Tibial artery (tissue), 4 donors: ENCODE measurements around the gene FBXO46.
"Not testable (repeated sequence)": the region's sequence is repeated elsewhere in the genome, so short reads cannot be mapped to it uniquely, and the experiment has no call there.

ENCODE experiments used
- DNase-seq, 2 donors: peaks; one replicate each; pipeline ENCODE4 v3.0.0-alpha.2; 2019
- H3K27ac ChIP-seq, 2 donors: fragments of 200-600 bp; sonication (generic) in 1 of 2; 1 replicate in 1 of 2; 2 replicates in 1 of 2; pipeline ENCODE4 v1.5.1; 2018 to 2019; ENCODE audit warnings: mild to moderate bottlenecking in 1 of 2
- H3K27me3 ChIP-seq, 2 donors: fragments of 200-600 bp; sonication (generic) in 1 of 2; one replicate each; pipeline versions ENCODE4 v1.5.1 to v1.6.0; 2016 to 2019
- H3K36me3 ChIP-seq, 3 donors: fragments of 200-600 bp; sonication (generic) in 2 of 3; one replicate each; pipeline ENCODE4 v1.5.1; 2016 to 2019; ENCODE audit warnings: mild to moderate bottlenecking in 2 of 3
- H3K4me1 ChIP-seq, 4 donors: fragments of 200-600 bp; sonication (generic) in 2 of 4; 1 replicate in 3 of 4; 2 replicates in 1 of 4; pipeline ENCODE4 v1.5.1; 2016 to 2019
- H3K4me3 ChIP-seq, 2 donors: fragments of 200-600 bp; sonication (generic) in 1 of 2; 1 replicate in 1 of 2; 2 replicates in 1 of 2; pipeline ENCODE4 v1.5.1; 2018 to 2019; ENCODE audit warnings: mild to moderate bottlenecking in 2 of 2
- H3K9me3 ChIP-seq, 3 donors: fragments of 200-600 bp; sonication (generic) in 1 of 3; one replicate each; pipeline ENCODE4 v1.5.1; 2016 to 2019
- CTCF ChIP-seq, 2 experiments: fragments of 200-600 bp in 1 of 2; fragments of 450-650 bp in 1 of 2; IDR thresholded peaks; one replicate each; pipeline ENCODE4 v1.5.1; 2017 to 2019; ENCODE audit warnings: antibody characterized with exemption in 2 of 2, mild to moderate bottlenecking in 1 of 2, moderate library complexity in 1 of 2
- intact Hi-C: fragments of 100-400 bp; cut with DNase I; formaldehyde crosslinking; loops from one replicate; pipeline ENCODE4 v1.15.0; 2023; ENCODE audit warnings: low total_unique reads

Gene FBXO46

DNA sequence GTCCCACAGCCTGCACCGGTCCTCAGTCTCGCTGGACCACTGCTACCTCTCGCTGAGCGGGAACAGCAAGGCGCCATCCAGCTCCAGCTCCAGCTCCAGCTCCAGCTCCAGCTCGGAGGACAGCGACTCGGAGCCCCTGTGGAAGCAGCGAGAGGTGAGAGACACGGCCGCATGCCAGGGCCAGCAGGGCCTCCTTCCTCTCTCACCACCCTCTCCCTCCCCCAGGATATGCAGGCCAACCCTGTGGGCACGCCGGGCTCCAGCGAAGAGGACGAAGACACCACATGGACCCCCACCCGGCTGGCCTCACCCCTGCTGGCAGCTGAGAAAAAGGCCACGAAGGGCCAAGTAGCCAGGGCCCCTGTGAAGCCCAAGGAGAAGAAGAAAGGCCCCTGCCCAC lies 31.0 kb upstream of the FBXO46 start:
- Histone ChIP-seq H3K4me3 (no peak overlapping the region), H3K4me1 (peaks cover 0 to 33% (median 32%) of the 10 kb centered on the region in 4 donors), H3K27me3 (no peaks in the 10 kb centered on the region), H3K36me3 (peaks cover 0 to 15% (median 0%) of the 10 kb centered on the region in 3 donors), H3K9me3 (no peaks in the 10 kb centered on the region), H3K27ac (no peak overlapping the region)
- DNase-seq = no peak
- intact Hi-C loops = loop anchor here (10.0 kb wide), 1 partner anchor 47 kb away; no protein-coding TSS in a partner anchor
- TF ChIP-seq CTCF (IDR thresholded peaks at IDR 0.05) = no peak

DNA sequence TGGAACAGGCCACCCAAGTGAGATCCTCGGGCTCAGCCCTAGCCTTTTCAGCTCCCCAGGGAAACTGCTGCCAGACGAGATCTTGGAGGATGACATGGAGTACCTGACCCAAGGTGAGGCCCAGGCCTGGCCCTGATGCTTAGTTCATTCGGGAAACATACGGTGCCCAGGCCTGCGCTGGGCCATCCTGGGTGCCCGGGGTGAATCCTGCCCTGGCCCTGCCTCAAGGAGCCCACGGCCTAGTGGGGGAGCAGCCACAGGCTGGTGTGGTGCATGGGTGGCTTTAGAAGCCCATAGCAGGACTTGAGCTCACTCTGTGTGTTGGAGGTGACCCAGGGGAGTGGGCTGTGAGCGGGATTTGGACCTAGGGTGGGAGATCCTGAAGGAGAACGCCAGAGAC lies 28.2 kb upstream of the FBXO46 start:
- H3K36me3 ChIP-seq = no peaks in the 10 kb centered on the region
- H3K4me1 ChIP-seq = peaks cover 0 to 5% (median 5%) of the 10 kb centered on the region in 4 donors
- H3K27ac ChIP-seq = no peak overlapping the region
- H3K4me3 ChIP-seq = no peak overlapping the region
- no peak for TF ChIP-seq CTCF (IDR thresholded peaks at IDR 0.05)
- DNase-seq = no peak
- peaks cover 0 to 7% of the 10 kb centered on the region in 2 donors for H3K27me3 ChIP-seq
- no peaks in the 10 kb centered on the region for H3K9me3 ChIP-seq
- intact Hi-C loops = no loop called here

DNA sequence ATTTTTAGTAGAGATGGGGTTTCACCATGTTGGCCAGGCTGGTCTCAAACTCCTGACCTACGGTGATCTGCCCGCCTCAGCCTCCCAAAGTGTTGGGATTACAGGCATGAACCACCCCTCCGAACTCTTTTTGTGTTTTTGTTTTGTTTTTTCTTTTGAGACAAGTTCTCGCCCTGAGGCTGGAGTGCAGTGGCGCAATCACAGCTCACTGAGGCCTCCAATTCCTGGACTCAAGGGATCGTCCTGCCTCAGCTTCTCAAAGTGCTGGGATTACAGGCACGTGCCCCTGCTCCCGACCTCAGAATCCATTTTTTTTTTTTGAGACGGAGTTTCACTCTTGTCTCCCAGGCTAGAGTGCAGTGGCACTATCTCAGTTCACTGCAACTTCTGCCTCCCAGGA lies 27.0 kb upstream of the FBXO46 start:
- no peaks in the 10 kb centered on the region for H3K36me3 ChIP-seq
- no peak overlapping the region for H3K27ac ChIP-seq
- no peak for DNase-seq
- TF ChIP-seq CTCF (IDR thresholded peaks at IDR 0.05) = no peak
- no peaks in the 10 kb centered on the region for H3K9me3 ChIP-seq
- peaks cover 0 to 7% of the 10 kb centered on the region in 2 donors for H3K27me3 ChIP-seq
- H3K4me3 ChIP-seq = no peak overlapping the region
- H3K4me1 ChIP-seq = no peaks in the 10 kb centered on the region
- intact Hi-C loops = no loop called here

GRCh38 chr19:45754323-45754722 lies 23.6 kb upstream of the FBXO46 start:
- DNase-seq = no peak
- intact Hi-C loops = no loop called here

DNA sequence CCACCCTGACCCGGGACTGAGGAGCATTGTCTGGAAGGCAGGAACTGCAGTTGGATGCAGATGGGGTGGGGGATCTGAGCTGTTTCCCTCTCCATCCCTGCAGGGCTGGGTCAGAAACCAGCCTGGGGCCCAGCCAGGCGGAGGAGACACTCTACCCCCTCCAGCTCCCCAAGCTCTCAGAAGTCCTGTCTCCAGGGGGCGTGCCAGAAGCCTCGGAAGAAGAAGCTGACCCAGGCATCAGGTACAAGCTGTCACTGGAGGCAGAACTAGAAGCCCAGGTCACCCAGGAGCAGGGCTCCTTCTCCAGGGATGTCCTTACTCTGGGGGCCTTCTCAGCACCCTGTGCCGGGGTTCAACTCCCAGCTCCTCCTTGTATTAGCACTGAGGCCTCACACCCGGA lies 22.9 kb upstream of the FBXO46 start:
- intact Hi-C loops = no loop called here
- TF ChIP-seq CTCF (IDR thresholded peaks at IDR 0.05) = no peak
- Histone ChIP-seq H3K4me3 (no peak overlapping the region), H3K36me3 (no peaks in the 10 kb centered on the region), H3K9me3 (no peaks in the 10 kb centered on the region), H3K4me1 (no peaks in the 10 kb centered on the region), H3K27me3 (peaks cover 0 to 12% of the 10 kb centered on the region in 2 donors), H3K27ac (no peak overlapping the region)
- no peak for DNase-seq

More at GRCh38 chr19:45754323-45754722, 23.6 kb upstream of the FBXO46 start:
- Histone ChIP-seq H3K4me1 (no peaks in the 10 kb centered on the region), H3K36me3 (no peaks in the 10 kb centered on the region), H3K9me3 (no peaks in the 10 kb centered on the region), H3K4me3 (no peak overlapping the region), H3K27me3 (peaks cover 0 to 7% of the 10 kb centered on the region in 2 donors), H3K27ac (no peak overlapping the region)
- no peak for TF ChIP-seq CTCF (IDR thresholded peaks at IDR 0.05)

GRCh38 chr19:45752639-45753038 lies 21.9 kb upstream of the FBXO46 start:
- H3K4me1 ChIP-seq = no peaks in the 10 kb centered on the region
- no peak overlapping the region for H3K4me3 ChIP-seq
- no peak overlapping the region for H3K27ac ChIP-seq
- no peak for DNase-seq
- no peaks in the 10 kb centered on the region for H3K9me3 ChIP-seq
- no peak for TF ChIP-seq CTCF (IDR thresholded peaks at IDR 0.05)
- H3K36me3 ChIP-seq = no peaks in the 10 kb centered on the region
- peaks cover 0 to 12% of the 10 kb centered on the region in 2 donors for H3K27me3 ChIP-seq
- intact Hi-C loops = no loop called here

DNA sequence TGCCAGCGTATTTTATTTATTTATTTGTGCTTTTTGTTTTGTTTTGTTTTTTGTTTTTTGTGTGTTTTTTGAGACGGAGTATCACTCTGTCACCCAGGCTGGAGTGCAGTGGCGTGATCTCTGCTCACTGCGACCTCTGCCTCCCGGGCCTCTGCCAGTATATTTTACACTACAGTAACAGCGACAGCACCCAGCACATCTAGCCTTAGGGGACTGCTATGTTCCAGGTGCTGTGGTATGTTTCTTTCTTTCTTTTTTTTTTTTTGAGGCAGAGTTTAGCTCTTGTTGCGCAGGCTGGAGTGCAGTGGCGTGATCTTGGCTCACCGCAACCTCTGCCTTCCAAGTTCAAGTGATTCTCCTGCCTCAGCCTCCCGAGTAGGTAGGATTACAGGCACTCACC lies 20.8 kb upstream of the FBXO46 start:
- H3K36me3 ChIP-seq, H3K9me3 ChIP-seq, H3K27ac ChIP-seq, H3K4me1 ChIP-seq, DNase-seq, intact Hi-C loops, H3K4me3 ChIP-seq: not testable (repeated sequence)
- peaks cover 0 to 16% of the 10 kb centered on the region in 2 donors for H3K27me3 ChIP-seq
